HG02943 (cell line): ENCODE measurements around the gene FAH.

Experiments
- ATAC-seq: cut with Tn5 transposase; IDR thresholded peaks from one replicate; pipeline ENCODE4 v1.9.1; 2021; ENCODE audit warnings: mild to moderate bottlenecking, low read depth, moderate library complexity; ENCODE audit not compliant: unreplicated experiment

Gene FAH

DNA sequence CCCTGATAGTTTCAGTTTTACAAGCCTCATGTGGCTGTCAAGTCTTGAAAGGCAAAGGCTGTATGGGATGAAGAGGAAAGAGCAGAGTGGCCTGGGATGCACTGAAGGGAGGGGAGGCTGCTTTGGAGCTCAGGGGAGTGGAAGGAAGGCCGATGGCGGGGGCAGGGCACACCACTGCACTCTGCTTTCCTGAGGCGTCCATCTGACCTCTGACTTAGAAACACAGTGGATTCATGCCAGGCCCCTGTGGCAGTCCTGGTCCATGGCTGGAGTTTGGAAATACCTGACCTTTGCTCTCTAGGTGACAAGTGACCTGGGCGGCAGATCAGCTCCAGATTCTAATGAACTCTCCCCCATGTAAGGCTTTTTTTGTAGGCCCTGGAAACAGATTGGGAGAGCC, 19.0 kb downstream of the FAH start:
- ATAC-seq: no peak

DNA sequence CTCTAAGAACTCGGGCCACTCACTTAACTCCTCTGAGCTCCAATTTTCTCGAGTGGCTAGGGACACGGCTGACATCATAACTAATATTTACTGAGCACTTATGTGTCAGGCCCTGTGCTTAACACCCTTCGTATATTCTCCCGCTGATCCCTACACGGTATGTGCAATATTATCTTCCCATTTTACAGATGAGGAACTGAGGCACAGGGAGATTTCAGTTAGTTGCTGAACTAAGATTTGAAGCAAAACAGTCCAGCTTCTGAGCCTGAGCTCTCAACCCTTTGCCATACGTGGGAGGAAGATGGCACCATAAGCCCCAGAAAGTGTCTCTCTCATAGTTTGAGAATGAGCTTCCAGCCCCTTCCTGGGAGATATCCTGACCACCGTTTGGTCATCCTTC, 19.6 kb downstream of the FAH start:
- ATAC-seq: no peak

DNA sequence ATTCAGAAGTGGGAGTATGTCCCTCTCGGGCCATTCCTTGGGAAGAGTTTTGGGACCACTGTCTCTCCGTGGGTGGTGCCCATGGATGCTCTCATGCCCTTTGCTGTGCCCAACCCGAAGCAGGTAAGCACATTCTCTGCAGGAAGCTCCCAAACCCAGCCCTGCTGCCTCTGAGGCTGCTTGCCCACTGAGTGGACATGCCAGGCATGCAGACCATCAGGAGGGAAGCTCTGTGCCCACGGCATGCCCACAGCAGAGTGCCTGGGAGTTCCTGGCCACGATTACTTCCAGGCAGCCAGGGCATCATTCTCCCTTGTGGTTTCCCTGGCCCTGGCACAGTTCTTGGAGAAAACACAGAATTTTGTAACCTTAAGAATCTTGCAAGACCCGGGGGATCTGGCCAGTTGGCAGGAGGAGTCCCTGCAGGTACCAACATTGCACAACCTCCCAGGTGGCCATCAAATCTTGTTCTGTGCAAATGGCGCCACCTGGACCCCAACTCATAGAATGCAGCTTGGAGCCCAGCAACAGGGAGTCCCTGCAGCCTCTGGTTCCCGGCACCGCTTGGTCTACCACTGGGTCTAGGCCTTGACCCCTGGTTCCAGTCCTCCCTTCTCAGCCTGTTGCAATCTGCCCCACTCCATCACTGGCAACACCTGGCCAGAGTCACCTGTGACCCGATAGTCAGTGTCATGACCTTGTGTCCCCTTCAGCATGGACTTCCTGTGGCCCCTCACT, 20.4 kb downstream of the FAH start:
- no peak for ATAC-seq

DNA sequence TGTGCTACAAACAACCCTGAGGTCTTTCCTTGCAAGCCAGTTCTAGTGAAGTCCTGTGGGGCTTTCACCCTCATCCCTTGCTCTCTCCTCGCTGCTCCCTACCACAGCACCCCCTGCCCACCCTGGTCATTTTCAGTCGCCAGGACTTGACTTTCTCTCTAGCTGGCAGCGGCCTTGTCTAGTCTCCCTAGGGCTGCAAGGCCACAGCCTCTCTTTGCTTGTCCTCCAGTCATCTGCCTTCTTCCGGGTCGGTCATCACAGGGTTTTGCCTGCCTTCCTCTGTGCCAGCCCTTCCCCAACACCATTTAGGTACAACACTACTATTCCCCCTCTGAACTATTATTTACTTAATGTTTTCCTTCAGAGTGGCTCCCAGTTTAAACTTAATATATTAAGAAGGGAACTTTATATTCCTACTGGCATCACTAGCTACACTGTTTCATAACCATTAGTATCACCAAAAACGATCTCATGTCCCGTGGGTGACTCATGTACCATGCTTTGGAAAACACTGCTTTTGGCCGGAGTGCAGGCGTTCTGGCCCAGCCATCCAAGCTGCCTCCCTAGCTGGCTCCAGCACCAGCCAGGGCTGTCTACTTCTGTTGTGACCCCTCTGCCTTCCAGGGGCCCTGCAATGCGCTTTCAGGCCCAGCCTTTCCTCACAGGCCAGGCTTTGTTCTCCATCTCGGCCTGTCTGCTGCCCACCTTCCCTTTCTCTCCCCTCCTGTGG, 21.4 kb downstream of the FAH start:
- no peak for ATAC-seq

DNA sequence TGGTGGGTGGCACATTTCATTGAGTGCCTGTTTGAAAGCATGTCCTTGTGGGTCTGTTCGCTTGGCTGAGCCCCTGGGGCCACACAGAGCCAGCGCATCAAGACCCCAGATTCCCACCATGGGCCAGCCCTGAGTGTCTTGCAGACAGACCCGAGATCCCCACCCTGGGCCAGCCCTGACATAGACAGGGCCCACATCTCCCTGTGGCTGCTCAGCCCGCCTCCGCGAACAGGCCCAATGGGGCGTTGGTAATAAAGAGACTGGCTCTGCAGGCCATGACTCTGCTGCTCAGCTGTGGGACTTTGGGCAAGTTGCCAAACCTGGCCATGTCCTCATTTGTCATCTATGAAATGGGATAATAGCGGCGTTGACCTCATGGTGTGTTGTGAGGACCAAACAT, 22.6 kb downstream of the FAH start:
- no peak for ATAC-seq

DNA sequence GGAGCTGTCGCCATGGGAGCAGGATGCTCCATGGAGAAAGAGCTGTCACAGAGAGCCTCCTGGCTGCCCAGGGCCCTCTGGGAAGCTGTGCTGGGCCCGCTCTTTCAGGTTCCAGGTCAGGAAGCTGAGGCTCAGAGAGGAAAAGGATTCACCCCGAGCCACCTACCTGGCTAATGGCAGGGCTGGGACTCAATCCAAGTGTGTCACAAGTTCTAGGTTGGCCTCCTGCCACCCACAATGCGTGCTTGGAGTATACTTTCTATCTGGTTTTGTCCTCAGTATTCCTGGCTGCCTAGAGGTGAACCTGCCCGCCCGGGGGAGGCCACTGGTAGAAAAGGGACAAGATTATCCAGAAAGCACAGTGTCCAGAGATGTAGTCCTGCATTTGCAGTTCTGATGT, 23.6 kb downstream of the FAH start:
- no peak for ATAC-seq

DNA sequence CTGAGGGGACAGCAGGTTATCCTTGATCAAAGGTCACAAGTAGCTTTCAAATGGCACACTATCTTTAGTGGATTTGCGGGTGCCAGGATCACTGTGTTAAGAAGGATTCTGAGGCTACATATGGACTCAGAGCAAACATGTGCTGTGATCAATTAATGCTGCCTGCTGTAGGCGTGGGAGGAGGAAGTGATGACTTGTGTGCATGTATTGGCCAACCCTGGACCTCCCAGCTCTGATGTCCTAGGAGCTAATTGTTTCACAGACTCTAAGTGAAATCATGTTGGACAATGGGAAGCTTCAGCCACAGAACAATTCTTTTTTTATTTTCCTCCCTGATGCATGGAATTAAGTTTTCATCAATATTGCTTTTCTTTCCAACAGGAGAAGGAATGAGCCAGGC, 24.4 kb downstream of the FAH start:
- ATAC-seq: no peak

DNA sequence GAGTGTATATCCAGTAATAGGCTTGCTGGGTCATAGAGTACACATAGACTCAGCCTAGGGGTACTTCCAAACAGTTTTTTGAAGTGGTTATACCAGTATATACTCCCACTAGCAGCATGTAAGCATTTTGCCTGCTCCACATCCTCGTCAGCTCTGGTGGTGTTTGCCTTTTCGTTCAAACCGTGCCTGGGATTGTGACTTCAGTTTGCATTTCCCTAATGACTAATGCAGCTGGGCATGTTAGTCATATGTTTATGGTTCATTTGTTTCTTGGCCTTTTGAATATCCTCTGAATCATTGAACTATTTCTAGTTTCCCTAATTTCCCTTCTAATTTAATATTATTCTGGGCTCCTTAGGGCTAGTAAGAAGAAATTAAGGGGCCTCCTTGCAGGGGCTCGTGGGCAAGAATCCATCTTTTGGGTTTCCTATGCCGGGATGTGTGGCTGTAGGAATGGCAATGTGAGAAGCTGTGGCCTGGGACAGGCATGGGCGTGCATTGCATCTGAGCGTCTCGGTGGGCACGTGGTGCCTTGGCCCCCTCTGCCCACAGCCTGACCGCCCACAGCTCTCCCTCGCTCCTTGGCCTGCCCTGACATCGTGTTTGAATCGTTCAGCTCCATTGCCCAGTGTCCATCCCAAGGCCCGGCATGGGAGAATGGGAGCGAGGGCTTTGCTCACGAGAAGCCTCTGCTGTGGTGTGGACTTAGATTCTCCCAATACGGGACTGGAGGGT, 26.4 kb downstream of the FAH start:
- no peak for ATAC-seq

DNA sequence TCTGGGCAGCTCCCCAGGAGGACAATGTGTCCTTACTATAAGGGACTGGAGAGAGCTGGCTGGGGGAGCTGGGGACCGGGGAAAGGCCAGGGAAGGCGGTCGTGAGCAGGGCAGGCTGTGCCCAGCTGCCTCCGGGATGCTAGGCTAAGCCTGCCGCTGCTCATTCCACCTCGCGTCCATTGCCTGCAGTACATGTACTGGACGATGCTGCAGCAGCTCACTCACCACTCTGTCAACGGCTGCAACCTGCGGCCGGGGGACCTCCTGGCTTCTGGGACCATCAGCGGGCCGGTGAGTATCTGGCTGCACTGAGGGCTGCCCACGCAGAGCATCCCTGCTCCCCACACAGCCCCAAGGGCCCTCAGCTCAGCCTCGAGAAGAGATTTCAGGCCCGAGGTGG, 27.1 kb downstream of the FAH start:
- ATAC-seq: no peak

DNA sequence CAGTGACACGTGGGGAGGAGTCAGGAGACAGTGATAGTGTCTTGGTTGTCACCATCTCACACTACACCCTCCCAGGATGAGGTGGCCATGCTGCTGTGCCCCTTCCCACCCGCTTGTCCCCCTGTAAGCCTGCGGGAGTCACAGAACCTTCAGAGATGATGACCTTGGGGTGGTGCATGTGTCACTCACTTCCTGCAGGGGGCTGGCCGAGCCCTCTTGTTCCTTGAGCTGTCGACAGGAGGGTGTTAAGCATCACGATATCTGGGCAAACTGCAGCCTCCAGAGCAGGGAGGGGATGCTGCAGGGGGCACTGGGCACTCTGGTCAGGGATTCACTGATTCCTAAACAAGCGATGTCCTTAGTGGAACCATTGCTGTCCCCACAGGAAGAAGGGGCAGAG, 27.7 kb downstream of the FAH start:
- no peak for ATAC-seq

DNA sequence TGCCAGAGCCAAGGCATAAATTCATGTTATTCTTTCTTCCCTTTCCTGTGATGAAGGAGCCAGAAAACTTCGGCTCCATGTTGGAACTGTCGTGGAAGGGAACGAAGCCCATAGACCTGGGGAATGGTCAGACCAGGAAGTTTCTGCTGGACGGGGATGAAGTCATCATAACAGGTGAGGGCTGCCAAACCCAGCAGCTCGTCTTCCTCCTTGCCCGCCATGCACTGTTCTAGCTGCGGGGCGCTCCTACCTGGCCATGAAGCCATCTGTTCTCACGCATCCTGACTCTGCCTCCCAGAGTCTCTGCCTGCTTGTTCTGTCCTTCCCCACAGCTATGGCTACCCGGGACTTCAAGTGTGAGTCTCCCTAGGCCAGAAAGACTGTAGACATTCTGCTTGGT, 28.2 kb downstream of the FAH start:
- ATAC-seq: no peak

DNA sequence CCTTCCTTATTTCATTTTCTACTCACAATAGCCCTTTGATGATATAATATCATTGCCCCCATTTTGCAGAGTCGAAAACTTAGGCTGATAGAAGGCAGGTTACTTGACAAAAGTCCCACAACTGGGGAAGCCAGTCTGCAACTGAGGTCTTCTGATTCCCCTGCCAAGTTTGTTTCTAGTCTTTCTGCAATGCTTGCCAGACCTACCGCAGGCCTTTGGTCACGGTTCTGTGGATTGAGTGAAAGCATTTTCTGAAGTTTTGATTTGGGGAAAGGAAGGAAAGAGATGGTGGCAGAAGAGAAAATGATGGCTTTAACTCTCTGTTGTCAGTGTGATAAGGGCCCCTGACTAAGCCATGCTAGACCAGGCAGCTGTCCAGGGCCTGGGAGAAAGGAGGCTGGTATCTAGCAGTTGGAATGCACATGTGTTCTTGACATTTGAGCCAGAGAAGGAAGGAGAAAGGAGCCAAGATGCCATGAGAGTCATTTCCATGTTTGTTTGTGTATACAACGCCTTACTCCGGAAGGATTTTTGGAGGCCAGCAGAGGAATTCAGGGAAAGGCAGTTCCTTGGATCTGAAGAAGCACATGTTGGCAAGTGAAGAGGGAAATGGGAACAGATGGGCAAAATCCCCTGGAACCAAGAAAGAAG, 29.9 kb downstream of the FAH start:
- ATAC-seq: no peak

DNA sequence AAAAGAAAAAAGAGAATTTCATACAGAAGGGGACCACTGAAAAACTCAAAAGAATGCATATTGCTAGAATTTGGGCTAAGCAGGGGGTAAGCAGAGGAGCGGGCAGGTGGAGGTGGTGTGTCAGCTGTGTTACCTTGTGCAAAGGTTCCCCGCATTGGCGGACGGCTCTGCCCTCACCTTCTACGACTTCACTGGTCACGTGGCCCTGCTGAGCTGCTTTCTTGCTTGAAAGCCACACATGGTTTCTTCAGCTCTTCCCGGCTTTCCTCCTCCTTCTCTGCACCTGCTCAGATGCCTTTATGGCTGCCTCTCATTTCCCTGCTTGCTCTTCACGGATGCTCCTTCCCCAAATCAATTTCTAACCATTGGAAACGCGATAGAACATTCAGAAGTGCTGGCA, 30.5 kb downstream of the FAH start:
- no peak for ATAC-seq

DNA sequence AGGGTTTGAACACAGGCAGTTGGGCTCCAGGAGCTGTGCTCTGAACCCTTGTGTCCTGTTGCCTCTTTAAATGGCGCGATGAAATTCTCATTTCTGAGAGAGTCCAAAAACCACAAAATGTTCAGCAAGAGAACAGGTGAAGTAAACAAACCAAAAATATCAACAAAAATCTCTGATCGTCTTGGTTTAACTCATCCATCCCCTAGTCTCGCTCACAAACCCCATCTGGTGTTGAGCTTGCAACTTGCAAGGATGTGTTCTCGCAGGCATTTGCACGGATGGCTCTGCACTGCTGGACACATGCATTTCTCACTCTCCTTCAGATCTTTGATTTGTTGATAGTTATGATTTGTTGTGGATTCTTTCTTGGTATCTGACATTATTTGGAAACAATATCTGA, 31.1 kb downstream of the FAH start:
- no peak for ATAC-seq

DNA sequence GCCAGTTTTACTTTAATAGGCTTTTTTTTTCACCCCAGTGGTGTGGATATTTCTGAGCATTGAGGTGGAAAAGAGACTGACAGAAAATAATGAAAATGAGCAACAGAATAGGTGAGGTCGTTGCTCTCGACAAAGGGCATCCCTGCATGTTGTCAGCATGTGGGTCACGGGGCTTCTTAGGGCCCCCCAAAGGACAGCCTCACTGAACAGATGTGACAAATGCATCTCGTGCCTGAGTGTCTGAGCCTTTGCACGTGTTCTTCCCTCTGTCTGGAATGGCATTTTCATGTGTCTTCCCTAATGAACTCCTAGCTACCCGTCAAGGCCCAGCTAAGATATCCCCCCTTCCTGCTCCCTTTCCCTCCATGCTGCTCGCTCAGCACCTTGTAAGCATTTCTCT, 31.8 kb downstream of the FAH start:
- no peak for ATAC-seq

DNA sequence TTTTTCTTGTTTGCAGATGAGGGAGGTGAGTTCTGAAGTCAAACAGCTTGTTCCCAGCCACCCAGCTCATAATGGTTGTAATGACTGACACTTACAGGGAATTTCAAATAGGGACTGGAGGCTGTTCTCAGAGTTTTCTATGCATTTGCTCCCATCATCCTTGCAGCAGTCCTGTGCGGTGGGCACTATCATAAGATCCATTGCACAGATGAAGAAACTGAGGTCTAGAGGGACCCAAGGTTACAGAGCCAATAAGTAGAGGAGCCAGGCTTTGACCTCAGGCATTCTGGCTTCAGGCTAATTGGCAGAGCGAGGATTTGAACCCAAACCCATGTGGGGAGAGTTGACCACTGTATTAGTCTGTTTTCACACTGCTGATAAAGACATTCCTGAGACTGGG, 32.4 kb downstream of the FAH start:
- no peak for ATAC-seq

DNA sequence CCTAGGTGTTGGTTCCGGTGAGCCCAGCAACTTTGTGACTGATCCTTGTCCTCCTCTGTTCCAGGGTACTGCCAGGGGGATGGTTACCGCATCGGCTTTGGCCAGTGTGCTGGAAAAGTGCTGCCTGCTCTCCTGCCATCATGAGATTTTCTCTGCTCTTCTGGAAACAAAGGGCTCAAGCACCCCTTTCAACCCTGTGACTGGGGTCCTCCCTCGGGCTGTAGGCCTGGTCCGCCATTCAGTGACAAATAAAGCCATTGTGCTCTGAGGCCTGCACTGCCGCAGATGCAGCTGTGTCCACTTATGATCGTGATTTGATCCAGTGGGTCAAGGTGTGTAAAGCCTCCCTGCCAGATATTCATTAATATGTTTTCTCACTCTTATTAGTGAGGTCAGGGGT, 33.3 kb downstream of the FAH start:
- ATAC-seq: no peak

DNA sequence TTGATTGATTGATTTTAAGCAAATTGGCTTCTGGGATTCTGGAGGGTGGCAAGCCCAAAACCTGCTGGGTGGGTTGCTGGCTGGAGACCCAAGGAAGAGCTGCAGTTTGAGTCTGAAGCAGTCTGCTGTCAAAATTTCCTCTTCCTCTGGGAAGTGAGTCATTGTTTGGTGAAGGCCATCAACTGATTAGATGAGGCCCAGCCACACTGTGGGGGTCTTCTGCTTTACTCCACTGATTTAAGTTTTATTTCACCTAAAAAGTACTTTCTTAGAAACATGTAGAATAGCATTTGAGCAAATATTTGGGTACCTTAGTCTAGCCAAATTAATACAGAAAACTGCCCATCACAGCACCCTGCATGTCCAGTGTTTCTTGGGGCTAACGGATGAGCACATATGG, 33.8 kb downstream of the FAH start:
- no peak for ATAC-seq

DNA sequence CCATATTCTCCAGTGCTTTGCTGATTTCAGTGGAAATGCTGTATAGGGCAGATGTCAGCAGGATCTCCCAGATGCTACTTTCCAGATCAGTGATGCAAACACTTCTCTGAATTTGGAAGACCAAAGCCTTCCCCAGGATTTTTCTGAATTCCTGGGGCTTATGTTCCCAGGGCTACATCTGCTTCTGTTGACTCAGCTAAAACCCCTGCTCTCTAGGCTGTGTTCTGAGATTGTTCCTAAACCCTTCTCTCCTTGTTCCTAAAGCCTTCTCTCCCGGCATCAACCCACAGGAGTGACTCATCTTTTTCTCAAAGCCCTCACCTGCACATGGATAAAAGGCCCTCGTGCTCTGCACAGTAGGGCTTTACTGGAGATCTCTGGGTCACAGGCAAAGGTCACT, 35.5 kb downstream of the FAH start:
- ATAC-seq: no peak

DNA sequence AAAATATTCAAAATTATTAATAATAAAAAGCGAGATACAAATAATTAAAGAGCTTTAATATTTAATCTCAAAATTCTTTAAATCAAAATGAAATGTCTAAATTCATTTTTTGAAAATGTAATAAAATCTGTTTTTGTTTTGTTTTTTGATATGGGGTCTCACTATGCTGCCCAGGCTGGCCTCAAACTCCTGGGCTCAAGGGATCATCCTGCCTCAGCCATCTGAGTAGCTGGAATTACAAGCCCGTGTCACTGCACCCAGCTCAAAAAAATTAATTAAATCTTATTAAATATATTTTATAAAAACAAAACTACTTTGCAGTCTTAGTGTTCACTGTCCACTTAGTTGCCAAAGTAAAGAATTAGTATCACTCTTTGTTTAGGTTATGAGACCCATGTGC, 38.4 kb downstream of the FAH start:
- ATAC-seq: no peak

DNA sequence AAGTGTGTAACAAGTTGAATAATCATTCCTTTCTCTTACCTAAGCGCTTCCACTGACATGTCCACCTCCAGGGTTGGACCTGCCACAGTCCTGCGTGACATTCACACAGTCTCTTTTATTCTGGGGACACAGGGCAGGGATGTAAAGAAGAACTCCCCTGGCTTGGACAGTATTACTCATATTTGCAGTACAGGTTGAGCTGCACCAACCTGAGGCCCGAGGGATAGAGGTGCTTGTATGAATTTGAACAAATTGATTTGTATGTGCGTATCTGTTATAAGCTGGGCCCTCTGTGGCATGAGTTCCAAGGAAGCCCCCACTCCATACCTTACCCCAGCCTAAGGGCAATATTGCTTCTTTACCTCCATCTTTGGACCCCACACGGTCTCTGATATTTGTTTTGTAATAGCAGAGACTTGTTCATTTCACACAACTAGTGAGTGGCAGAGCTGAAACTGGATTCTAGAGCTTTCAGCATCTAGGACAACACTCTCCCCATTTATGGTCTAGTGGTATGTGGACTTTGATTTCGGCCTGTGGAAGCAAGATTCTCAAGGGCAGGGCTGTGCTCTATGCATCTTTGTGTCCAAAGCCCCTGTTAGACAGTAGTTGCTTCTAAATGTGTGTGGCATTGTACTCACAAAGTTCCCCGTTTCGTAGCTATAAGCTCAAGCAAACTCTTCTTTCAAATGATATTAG, 39.2 kb downstream of the FAH start:
- no peak for ATAC-seq
